Measurements from ENCODE around the gene SORBS1.

DNA sequence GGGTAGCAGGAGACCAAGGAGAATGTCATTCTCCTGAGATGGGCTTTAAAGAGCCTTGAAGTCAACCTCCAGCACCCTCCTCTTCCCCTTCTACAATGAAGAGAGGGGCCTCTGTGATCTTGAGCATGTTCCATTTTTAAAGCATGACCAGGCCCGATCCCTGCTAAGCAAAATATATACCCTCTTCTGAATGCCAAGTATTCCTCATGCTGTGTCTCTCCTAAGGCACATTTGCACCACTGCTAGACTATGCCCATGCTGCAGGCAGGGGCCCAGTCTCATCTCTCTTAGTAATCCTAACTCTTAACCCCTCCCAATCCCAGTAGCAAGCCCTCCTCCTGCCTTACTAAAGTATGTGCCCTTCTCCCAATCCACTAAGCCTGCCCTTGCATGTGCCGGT, 18.4 kb downstream of the SORBS1 start:
- TF ChIP-seq, protein P1, sequence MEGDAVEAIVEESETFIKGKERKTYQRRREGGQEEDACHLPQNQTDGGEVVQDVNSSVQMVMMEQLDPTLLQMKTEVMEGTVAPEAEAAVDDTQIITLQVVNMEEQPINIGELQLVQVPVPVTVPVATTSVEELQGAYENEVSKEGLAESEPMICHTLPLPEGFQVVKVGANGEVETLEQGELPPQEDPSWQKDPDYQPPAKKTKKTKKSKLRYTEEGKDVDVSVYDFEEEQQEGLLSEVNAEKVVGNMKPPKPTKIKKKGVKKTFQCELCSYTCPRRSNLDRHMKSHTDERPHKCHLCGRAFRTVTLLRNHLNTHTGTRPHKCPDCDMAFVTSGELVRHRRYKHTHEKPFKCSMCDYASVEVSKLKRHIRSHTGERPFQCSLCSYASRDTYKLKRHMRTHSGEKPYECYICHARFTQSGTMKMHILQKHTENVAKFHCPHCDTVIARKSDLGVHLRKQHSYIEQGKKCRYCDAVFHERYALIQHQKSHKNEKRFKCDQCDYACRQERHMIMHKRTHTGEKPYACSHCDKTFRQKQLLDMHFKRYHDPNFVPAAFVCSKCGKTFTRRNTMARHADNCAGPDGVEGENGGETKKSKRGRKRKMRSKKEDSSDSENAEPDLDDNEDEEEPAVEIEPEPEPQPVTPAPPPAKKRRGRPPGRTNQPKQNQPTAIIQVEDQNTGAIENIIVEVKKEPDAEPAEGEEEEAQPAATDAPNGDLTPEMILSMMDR (IDR thresholded peaks at IDR 0.05; ENCODE audit: poor library complexity), result no peak
- TF ChIP-seq EZH2phosphoT487 (IDR thresholded peaks at IDR 0.05; ENCODE audit: low read depth, severe bottlenecking, unreplicated experiment), result no peak
- no peak for TF ChIP-seq EZH2 (IDR thresholded peaks at IDR 0.05; ENCODE audit: borderline replicate concordance)

All from hepatocyte (in vitro differentiated cells).